HT1080 (cell line): ENCODE measurements around the gene SGSH. TPM values are rescaled to one million over a fixed set of nuclear protein-coding genes. Genes with fewer than 3 reads are reported as not detected.
"Not testable (repeated sequence)": the region's sequence is repeated elsewhere in the genome, so short reads cannot be mapped to it uniquely, and the experiment has no call there.

ENCODE experiments used
- DNase-seq: peaks from one replicate; pipeline ENCODE4 v3.0.0-alpha.2; 2015; ENCODE audit warnings: low read depth
- polyA plus RNA-seq, 2 experiments: library from polyadenylated mRNA; depleted of rRNA; stranded (reverse); fragments of >200 nt; gene quantifications; 2 replicates each; pipeline ENCODE4 v1.2.3, GENCODE V29; 2015
- total RNA-seq: library from RNA; depleted of rRNA; stranded (reverse); fragments of >200 nt; shearing (Covaris generic); gene quantifications from 2 replicates; pipeline ENCODE4 v1.2.3, GENCODE V29; 2014; rRNA removed

Gene SGSH
- total RNA-seq, result 3.5 and 6.0 TPM in 2 replicates
- 12.8 and 19.3 TPM in 2 replicates for polyA plus RNA-seq (2015; cell fraction: cytosol; rRNA removed)
- 54.3 and 60.6 TPM in 2 replicates for polyA plus RNA-seq (2015; cell fraction: nucleus; rRNA removed)

- DNase-seq, result peak; percentile 34
Observed at GRCh38 chr17:80220054-80220735, at the start of gene SGSH, which contains the start of gene SLC26A11. TSS of gene SGSH (minus strand) at chr17:80220333. CDS start at chr17:80220313, 20 bp downstream. TSS of gene SLC26A11 (plus strand) at chr17:80220427. CDS start at chr17:80221561, 1,134 bp downstream.

- no peak for DNase-seq
Observed at GRCh38 chr17:80269405-80269807, 49.3 kb upstream of the SGSH start.

DNA sequence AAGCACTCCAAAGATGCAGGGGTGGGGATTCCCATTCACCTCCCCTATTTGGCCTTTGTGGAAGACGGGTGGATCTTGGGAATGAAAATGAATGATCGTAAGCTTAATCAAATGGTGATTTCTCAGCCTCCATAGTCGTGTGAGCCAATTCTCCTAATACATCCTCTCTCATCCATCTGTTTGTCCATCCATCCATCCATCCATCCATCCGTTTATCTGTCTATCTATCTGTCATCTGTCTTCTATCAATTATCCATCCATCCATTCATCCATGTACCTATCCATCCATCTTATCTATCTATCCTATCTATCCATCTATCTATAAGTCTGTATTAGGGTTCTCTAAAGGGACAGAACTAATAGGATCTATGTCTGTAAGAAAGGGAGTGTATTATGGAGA lies 48.3 kb upstream of the SGSH start:
- no peak for DNase-seq

DNA sequence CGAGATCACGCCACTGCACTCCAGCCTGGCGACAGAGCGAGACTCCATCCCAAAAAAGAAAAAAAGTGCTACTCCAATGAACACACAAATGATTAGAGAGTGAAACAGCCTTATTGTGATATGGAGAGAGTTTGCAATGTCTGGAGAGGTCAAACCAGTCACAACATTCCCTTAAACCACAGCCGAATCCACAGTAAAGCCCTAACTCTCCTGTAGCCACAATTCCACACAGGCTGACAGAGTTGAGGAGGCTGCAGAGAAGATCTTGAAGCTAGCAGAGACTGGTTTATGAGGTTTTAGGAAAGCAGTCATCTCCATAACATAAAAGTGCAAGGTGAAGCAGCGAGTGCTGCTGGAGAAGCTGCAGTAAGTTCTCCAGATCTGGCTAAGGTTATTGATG lies 47.3 kb upstream of the SGSH start:
- DNase-seq, result no peak

DNA sequence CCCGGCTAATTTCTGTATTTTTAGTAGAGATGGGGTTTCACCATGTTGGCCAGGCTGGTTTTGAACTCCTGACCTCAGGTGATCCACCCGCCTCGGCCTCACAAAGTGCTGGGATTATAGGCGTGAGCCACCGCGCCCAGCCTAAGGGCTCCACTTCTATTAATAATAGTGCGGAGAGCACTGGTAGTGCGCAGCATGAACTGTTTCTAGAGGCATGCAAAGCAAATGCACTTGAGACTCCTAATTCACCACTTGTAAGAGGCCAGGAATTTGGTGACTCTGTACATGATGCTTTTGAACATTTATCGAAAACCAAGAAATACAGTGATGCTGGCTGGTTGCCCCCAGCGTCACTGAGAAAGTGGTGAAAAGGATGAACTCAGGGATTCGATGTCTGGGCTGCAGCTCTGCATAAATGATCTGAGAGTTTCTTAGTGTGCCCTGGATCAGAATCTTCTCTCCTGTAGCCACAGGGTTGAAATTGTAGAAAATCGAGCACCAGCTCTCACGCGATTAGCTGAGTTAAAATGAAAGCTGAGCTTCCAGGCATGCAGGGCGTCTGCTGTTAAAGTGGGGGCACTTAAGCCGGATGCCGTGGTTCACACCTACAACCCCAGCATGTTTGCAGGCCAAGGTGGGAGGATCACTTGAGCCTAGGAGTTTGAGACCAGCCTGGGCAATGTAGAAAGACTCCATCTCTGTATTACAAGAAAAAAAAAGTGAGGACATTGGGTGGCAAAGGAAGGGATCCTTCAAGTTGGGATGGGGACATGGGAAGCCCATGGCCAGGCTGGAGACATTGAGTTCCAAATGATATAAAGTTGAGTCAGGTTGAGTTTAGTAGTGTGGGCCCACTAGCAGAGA lies 45.3 kb upstream of the SGSH start:
- DNase-seq, result no peak

DNA sequence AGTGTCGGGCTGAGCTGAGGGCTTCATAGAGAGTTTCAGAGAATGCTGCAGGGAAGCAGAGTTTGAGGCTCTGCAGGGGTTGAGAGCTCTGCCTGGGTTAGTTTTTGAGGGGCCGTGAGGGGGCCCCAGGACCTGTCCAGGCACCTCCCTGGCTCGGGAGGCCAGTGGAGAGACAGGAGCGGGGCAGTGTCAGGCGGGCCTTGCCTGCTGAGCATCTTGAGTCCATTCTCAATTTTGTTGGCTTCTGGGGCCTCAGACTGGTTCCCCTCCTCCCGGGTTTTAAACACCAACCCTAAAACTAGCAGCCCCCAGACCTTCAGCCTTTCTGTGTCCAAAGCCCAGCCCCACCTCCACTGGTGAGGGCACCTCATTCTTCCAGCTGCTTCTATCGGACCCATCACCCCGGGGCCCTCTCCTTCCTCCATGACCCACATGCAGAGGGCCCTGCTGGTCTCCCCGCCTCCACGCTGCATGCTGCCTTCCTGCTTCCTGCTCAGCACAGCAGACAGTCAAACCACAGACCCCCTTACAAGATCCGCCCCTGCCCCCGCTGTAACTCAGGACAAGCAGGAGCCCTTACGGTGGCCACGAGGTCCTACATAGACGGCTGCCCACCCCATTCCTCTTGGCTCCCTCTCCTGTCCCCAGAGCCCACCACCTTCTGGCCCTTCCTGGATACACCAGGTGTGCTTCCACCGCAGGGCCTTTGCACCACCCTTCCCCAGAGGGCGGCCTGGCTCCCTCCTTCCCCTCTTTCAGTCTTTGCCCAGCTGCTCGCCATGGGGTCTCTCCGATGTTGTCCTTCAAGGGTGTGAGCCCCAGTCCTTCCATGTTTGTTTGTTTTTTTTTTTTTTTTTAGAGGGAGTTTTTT lies 44.3 kb upstream of the SGSH start:
- DNase-seq, result no peak

DNA sequence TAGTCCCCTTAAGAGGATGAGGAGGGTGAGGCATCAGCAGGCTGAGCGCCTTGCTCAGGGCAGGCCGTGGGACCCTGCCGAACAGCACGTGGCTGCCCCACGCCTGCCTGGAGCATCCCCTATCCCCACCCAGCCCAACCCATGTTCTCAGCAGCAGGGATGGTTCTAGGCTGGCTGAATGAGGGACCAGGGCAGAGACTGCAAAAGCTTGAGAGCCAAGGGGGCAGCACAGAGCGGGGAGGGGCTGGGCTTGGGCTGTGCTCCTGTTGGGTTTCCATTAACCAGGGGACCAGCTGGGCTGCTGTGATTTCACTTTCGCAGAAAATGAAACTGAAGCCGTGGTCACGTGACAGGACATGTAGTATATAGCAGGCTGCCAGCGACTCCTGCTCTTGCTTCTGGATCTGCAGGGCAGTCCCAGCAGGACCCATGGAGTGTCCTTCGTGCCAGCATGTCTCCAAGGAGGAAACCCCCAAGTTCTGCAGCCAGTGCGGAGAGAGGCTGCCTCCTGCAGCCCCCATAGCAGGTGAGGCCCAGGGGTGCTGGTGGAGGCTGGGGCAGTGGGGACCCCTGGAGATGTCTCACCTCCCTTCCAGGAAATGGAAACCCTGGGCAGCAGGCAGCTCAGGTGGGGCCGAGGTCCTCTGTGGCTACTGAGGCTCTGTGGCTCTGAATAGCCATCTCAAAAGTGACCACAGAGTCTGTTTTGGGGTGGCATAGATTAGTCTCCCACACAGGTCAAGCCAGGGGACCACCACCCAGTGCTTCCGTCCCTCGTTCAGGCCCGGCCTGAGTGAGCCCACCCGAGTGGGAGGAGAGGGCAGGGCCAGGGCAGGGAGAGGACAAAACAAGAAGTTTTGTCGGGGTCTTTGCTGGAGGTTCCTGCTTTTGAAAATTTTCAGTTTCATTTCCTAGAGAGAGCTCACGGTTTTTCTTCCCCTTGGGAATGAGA lies 43.4 kb upstream of the SGSH start:
- no peak for DNase-seq

GRCh38 chr17:80262775-80263244 lies 42.7 kb upstream of the SGSH start:
- no peak for DNase-seq

- no peak for DNase-seq
Observed at GRCh38 chr17:80262291-80262690, 42.2 kb upstream of the SGSH start.

- DNase-seq, result no peak
Observed at GRCh38 chr17:80261895-80262279, 41.8 kb upstream of the SGSH start.

DNA sequence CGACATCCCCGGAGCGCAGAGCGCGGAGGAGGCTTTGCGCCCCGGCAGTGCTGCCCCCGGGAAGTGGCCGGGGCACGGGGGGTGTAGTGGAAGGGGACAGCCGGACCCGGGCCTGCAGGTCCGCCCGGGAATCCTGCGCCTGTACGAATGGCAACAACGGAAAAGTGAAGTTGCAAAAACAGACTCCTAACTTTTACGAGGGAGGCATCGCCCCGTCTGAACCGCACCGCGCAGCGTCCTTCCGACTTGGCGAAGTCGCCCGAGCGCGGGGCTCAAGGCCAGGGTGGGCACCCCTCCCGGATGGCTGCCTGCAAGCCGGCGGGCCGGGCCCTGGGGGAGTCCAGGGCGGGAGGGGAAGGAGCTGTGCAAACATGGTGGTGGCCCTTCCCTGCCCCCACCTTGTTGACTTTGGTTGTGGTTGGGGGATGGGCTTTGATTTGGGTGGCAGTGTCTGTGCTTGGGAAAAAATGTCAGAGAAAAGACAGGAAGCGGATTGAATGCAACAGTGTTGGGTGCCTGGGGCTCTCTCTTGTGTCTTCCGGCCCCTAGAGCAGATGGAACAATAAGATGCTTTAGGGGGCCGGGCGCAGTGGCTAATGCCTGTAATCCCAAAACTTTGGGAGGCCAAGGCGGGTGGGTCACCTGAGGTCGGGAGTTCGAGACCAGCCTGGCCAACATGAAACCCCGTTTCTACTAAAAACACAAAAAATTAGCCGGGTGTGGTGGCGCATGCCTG lies 41.2 kb upstream of the SGSH start:
- peak; percentile 71 for DNase-seq

DNA sequence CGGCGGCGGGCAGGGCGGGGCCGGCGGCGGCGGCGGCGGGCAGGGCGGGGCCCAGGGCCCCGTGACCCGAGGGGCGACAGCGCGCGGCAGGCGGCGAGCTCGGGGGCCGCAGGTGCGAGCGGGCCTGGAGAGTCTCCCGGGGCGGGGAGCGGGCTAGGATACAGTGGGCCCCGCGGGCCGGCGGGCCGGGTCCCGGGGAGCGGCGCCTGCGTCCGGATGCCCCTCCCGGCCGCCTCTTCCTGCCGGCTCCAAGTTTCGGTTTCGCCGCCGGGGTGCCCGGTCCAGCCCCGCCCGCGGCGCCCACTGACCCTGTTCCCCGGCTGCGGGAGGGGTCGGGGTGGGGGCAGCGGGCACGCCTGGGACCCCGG lies 40.6 kb upstream of the SGSH start, which contains the start of gene RNF213:
Gene RNF213 (plus strand): TSS at position 62 of the 368 bp plus-strand sequence. CDS start 2,830 bp downstream, outside the sequence.
- DNase-seq, result no peak

DNA sequence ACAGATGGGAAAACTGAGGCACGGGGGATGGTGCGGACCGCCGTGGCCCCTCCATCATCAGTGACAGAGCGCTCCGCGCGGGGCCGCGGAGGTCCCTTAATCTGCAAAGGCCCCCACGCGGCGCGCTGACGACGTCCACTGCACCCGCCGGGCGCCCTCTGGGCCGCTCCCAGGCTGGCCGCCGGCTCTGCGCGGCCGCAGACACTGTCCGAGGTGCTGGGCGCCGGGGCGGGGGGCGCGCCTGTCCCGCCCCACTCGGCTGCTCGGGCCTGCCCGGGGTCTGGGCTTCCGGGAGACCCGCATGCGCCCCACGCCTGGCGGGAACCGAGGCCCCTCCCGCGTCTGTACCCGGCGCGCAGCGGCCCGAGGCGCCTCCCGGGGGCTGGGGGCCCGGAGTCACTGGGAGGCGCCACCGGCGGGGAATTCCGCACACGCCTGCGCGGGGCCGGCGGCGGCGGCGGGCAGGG lies 40.0 kb upstream of the SGSH start:
- DNase-seq, result peak; percentile 55

- DNase-seq, result no peak
Observed at GRCh38 chr17:80259457-80260068, 39.4 kb upstream of the SGSH start.

DNA sequence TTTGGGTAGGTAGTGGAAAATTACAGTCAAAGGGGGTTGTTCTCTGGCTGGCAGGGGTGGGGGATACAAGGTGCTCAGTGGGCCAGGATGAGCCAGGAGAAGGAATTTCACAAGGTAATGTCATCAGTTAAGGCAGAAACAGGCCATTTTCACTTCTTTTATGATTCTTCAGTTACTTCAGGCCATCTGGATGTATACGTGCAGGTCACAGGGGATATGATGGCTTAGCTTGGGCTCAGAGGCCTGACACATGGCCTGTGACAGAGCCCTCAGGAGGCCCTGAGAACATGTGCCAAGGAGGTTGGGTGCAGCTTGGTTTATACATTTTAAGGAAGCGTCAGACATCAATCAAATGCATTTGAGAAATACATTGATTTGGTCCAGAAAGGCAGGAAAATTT lies 38.2 kb upstream of the SGSH start:
- not testable (repeated sequence) for DNase-seq

GRCh38 chr17:80257716-80258213 lies 37.6 kb upstream of the SGSH start:
- no peak for DNase-seq

DNA sequence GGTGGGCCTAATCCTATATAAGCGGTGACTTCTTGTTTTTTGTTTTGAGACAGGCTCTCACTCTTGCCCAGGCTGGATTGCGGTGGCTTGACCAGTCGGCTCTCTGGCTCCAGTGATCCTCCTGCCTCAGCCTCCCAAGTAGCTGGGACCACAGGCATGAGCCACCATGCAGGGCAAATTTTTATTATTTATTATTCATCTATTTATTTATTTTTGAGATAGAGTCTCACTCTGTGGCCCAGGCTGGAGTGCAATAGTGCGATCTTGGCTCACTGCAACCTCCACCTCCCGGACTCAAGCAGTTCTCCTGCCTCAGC lies 35.9 kb upstream of the SGSH start:
- no peak for DNase-seq

DNA sequence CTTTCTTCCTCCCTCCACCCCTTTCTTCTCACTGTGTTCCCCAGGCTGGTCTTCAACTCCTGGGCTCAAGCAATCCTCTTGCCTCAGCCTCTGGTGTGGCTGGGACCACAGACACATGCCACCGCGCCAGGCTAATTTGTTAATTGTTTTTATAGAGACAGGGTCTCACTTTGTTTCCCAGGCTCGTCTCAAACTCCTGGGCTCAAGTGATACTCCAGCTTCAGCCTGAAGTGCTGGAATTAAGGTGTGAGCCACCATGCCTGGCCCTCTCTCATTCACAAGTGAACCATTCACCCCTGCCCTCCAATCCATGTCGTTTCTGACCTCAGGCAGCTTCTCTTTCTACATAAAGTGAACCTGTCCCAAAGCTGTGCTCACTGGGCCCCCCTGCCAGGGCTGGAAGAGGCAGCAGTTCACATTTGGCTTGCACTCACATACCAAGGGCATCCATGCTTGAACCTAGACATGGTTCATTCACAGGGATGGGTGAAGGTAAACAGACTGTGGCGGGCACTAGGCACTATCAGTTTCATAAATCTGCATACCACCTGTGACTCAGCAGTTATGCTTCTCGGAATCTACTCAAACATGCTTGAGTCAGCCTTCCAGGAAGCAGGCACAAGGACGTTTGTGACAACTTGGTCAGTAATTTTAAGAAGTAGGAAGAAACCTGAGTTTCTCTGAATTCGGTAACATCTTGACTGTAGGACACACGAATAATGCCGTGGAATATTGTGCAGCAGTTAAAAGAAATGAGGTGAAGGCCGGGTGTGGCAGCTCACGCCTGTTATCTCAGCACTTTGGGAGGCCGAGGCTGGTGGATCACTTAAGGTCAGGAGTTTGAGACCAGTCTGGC lies 34.5 kb upstream of the SGSH start:
- peak; percentile 90 for DNase-seq
